Measurements from ENCODE around the gene SFXN5. TPM values are rescaled to one million over a fixed set of nuclear protein-coding genes. Genes with fewer than 3 reads are reported as not detected.

The SFXN5 gene
- polyA plus RNA-seq, 3 donors: 5.9 to 28.6 (median 9.5) TPM

DNA sequence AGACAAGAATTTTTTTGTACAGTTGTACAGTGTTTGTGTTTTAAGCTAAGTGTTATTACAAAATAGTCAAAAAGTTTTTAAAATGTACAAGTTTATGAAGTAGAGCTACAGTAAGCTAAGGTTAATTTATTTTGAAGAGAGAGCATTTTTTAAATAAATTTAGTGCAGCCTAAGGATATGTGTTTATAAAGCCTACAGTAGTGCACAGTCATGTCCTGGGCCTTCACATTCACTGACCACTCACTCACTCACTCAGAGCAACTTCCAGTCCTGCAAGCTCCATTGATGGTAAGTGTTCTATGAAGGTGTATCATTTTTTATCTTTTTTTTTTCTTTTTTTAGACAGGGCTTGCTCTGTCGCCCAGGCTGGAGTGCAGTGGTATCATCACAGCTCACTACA, 44.2 kb downstream of the SFXN5 start:
- WGBS (ENCODE audit: insufficient coverage): 75% methylated on average over 1 of the region's 1 CpG
- Histone ChIP-seq H3K27ac (ENCODE audit: low read depth in 1 of 2, low read length in 2 of 2) (no peak overlapping the region), H3K9ac (ENCODE audit: insufficient read depth, low read length, poor library complexity, severe bottlenecking) (no peak overlapping the region), H3K27me3 (ENCODE audit: control insufficient read depth in 2 of 2, insufficient read depth in 2 of 2, low read length in 2 of 2) (no peaks in the 10 kb centered on the region), H3K4me2 (replicated peaks; ENCODE audit: extremely low read depth, low read length, poor library complexity, severe bottlenecking) (no peak overlapping the region), H2AFZ (ENCODE audit: insufficient read depth, low read depth, low read length, poor library complexity, severe bottlenecking) (no peak overlapping the region), H3K4me3 (replicated peaks in 1 of 3; ENCODE audit: low read depth in 2 of 3, low read length in 3 of 3) (no peak overlapping the region), H4K20me1 (ENCODE audit: insufficient read depth, low read length) (no peaks in the 10 kb centered on the region), H3K79me2 (ENCODE audit: insufficient read depth, low read length) (no peaks in the 10 kb centered on the region), H3K4me1 (ENCODE audit: control insufficient read depth in 1 of 2, insufficient read depth in 2 of 2, low read length in 2 of 2) (peaks cover 29 to 32% of the 10 kb centered on the region in 2 donors), H3K9me3 (replicated peaks in 1 of 2; ENCODE audit: control insufficient read depth in 1 of 2, insufficient read depth in 1 of 2, low read length in 2 of 2) (no peaks in the 10 kb centered on the region), H3K36me3 (replicated peaks in 1 of 2; ENCODE audit: control insufficient read depth in 1 of 2, insufficient read depth in 2 of 2, low read length in 2 of 2) (peaks cover 14 to 38% of the 10 kb centered on the region in 2 donors)
- no peak for DNase-seq
- TF ChIP-seq, protein P1, sequence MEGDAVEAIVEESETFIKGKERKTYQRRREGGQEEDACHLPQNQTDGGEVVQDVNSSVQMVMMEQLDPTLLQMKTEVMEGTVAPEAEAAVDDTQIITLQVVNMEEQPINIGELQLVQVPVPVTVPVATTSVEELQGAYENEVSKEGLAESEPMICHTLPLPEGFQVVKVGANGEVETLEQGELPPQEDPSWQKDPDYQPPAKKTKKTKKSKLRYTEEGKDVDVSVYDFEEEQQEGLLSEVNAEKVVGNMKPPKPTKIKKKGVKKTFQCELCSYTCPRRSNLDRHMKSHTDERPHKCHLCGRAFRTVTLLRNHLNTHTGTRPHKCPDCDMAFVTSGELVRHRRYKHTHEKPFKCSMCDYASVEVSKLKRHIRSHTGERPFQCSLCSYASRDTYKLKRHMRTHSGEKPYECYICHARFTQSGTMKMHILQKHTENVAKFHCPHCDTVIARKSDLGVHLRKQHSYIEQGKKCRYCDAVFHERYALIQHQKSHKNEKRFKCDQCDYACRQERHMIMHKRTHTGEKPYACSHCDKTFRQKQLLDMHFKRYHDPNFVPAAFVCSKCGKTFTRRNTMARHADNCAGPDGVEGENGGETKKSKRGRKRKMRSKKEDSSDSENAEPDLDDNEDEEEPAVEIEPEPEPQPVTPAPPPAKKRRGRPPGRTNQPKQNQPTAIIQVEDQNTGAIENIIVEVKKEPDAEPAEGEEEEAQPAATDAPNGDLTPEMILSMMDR (IDR thresholded peaks at IDR 0.05): no peak
- intact Hi-C loops (cut with micrococcal nuclease): no loop called here
- peaks cover 32 to 66% of the 10 kb centered on the region in 2 donors for H3K36me3 Mint-ChIP-seq
- H3K4me1 Mint-ChIP-seq: peaks cover 37% of the 10 kb centered on the region
- peak overlapping the region in 1 of 7 donors; percentile 77 for H3K27ac Mint-ChIP-seq
- H3K27me3 Mint-ChIP-seq (ENCODE audit: low read depth in 3 of 3): peaks cover 0 to 3% (median 0%) of the 10 kb centered on the region in 3 donors
- H3K4me3 Mint-ChIP-seq: no peak overlapping the region
- no peaks in the 10 kb centered on the region for H3K9me3 Mint-ChIP-seq

DNA sequence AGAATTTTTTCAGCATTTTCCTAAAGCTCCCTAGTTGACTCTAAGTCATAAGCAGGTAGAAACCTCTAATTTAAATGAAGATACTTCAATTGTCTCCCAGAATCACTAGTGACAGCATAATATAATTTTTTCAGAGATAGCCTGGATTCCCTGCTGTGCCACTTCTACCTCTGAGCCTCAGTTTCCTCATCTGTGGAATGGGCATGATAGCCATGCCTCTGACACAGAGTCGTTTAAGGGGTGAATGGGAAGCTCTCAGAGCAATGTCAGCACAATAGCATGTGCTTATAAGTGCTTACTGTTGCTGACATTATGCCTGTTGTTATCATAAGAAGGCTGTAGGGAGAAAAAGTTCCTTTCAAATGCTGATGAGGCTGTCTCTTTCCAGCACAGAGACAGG, 48.0 kb downstream of the SFXN5 start:
- TF ChIP-seq, protein P1 (IDR thresholded peaks at IDR 0.05): no peak
- WGBS (ENCODE audit: insufficient coverage): no CpG with 5 or more reads among the region's 1 CpG
- Mint-ChIP-seq H3K9me3 (no peaks in the 10 kb centered on the region), H3K4me3 (no peak overlapping the region), H3K27ac (peak overlapping the region in 1 of 7 donors; percentile 54), H3K36me3 (peaks cover 43 to 77% of the 10 kb centered on the region in 2 donors), H3K27me3 (ENCODE audit: low read depth in 3 of 3) (peaks cover 0 to 2% (median 2%) of the 10 kb centered on the region in 3 donors), H3K4me1 (peaks cover 18% of the 10 kb centered on the region)
- Histone ChIP-seq H4K20me1 (ENCODE audit: insufficient read depth, low read length) (no peaks in the 10 kb centered on the region), H3K27ac (ENCODE audit: low read depth in 1 of 2, low read length in 2 of 2) (peak overlapping the region in 1 of 2 donors; percentile 34), H3K4me2 (replicated peaks; ENCODE audit: extremely low read depth, low read length, poor library complexity, severe bottlenecking) (no peak overlapping the region), H3K4me1 (ENCODE audit: control insufficient read depth in 1 of 2, insufficient read depth in 2 of 2, low read length in 2 of 2) (peaks cover 20 to 21% of the 10 kb centered on the region in 2 donors), H3K36me3 (replicated peaks in 1 of 2; ENCODE audit: control insufficient read depth in 1 of 2, insufficient read depth in 2 of 2, low read length in 2 of 2) (peaks cover 29 to 66% of the 10 kb centered on the region in 2 donors), H3K79me2 (ENCODE audit: insufficient read depth, low read length) (no peaks in the 10 kb centered on the region), H3K27me3 (ENCODE audit: control insufficient read depth in 2 of 2, insufficient read depth in 2 of 2, low read length in 2 of 2) (no peaks in the 10 kb centered on the region), H3K9me3 (replicated peaks in 1 of 2; ENCODE audit: control insufficient read depth in 1 of 2, insufficient read depth in 1 of 2, low read length in 2 of 2) (no peaks in the 10 kb centered on the region), H3K4me3 (replicated peaks in 1 of 3; ENCODE audit: low read depth in 2 of 3, low read length in 3 of 3) (no peak overlapping the region), H2AFZ (ENCODE audit: insufficient read depth, low read depth, low read length, poor library complexity, severe bottlenecking) (no peak overlapping the region), H3K9ac (ENCODE audit: insufficient read depth, low read length, poor library complexity, severe bottlenecking) (no peak overlapping the region)
- no peak for DNase-seq
- intact Hi-C loops (cut with micrococcal nuclease): no loop called here
